ENCODE measurements around the gene FMN2.

FMN2 gene

GRCh38 chr1:240506176-240506575, 414.5 kb downstream of the FMN2 start:
- Histone ChIP-seq H3K27me3 (ENCODE audit: insufficient read depth, low read depth) (no peaks in the 10 kb centered on the region), H2AFZ (ENCODE audit: low read depth) (no peak overlapping the region), H3K27ac (no peak overlapping the region), H4K20me1 (ENCODE audit: insufficient read depth) (no peaks in the 10 kb centered on the region), H3K36me3 (ENCODE audit: insufficient read depth) (no peaks in the 10 kb centered on the region), H3K9ac (no peak overlapping the region), H3K4me1 (ENCODE audit: low read depth, poor library complexity, severe bottlenecking) (no peaks in the 10 kb centered on the region), H3K79me2 (ENCODE audit: insufficient read depth, low read depth) (no peaks in the 10 kb centered on the region), H3K4me2 (no peak overlapping the region), H3K4me3 (IDR thresholded peaks at IDR 0.05; ENCODE audit: insufficient read depth, low read depth, low read length) (no peak overlapping the region)
- TF ChIP-seq CTCF (conservative IDR thresholded peaks at IDR 0.05; ENCODE audit: low read depth, low read length), result no peak

- Histone ChIP-seq H3K36me3 (ENCODE audit: insufficient read depth) (no peaks in the 10 kb centered on the region), H3K9ac (no peak overlapping the region), H3K4me2 (no peak overlapping the region), H3K79me2 (ENCODE audit: insufficient read depth, low read depth) (no peaks in the 10 kb centered on the region), H4K20me1 (ENCODE audit: insufficient read depth) (no peaks in the 10 kb centered on the region), H3K27ac (no peak overlapping the region), H3K4me1 (ENCODE audit: low read depth, poor library complexity, severe bottlenecking) (no peaks in the 10 kb centered on the region), H2AFZ (ENCODE audit: low read depth) (no peak overlapping the region), H3K4me3 (IDR thresholded peaks at IDR 0.05; ENCODE audit: insufficient read depth, low read depth, low read length) (no peak overlapping the region), H3K27me3 (ENCODE audit: insufficient read depth, low read depth) (no peaks in the 10 kb centered on the region)
- no peak for TF ChIP-seq CTCF (conservative IDR thresholded peaks at IDR 0.05; ENCODE audit: low read depth, low read length)
These were observed 416.5 kb downstream of the FMN2 start for GRCh38 chr1:240508201-240508600.

- Histone ChIP-seq H2AFZ (ENCODE audit: low read depth) (no peak overlapping the region), H3K27me3 (ENCODE audit: insufficient read depth, low read depth) (no peaks in the 10 kb centered on the region), H3K4me1 (ENCODE audit: low read depth, poor library complexity, severe bottlenecking) (no peaks in the 10 kb centered on the region), H3K27ac (no peak overlapping the region), H3K4me2 (no peak overlapping the region), H3K79me2 (ENCODE audit: insufficient read depth, low read depth) (no peaks in the 10 kb centered on the region), H3K36me3 (ENCODE audit: insufficient read depth) (no peaks in the 10 kb centered on the region), H3K9ac (no peak overlapping the region), H4K20me1 (ENCODE audit: insufficient read depth) (no peaks in the 10 kb centered on the region), H3K4me3 (IDR thresholded peaks at IDR 0.05; ENCODE audit: insufficient read depth, low read depth, low read length) (no peak overlapping the region)
- TF ChIP-seq CTCF (conservative IDR thresholded peaks at IDR 0.05; ENCODE audit: low read depth, low read length), result no peak
These were observed 417.3 kb downstream of the FMN2 start for GRCh38 chr1:240508950-240509349.

GRCh38 chr1:240511789-240512188, 420.1 kb downstream of the FMN2 start:
- Histone ChIP-seq H2AFZ (ENCODE audit: low read depth) (no peak overlapping the region), H3K36me3 (ENCODE audit: insufficient read depth) (no peaks in the 10 kb centered on the region), H3K4me2 (no peak overlapping the region), H3K79me2 (ENCODE audit: insufficient read depth, low read depth) (no peaks in the 10 kb centered on the region), H3K27ac (no peak overlapping the region), H3K9ac (no peak overlapping the region), H3K4me3 (IDR thresholded peaks at IDR 0.05; ENCODE audit: insufficient read depth, low read depth, low read length) (no peak overlapping the region), H3K4me1 (ENCODE audit: low read depth, poor library complexity, severe bottlenecking) (no peaks in the 10 kb centered on the region), H3K27me3 (ENCODE audit: insufficient read depth, low read depth) (no peaks in the 10 kb centered on the region), H4K20me1 (ENCODE audit: insufficient read depth) (no peaks in the 10 kb centered on the region)
- TF ChIP-seq CTCF (conservative IDR thresholded peaks at IDR 0.05; ENCODE audit: low read depth, low read length), result no peak

GRCh38 chr1:240515505-240515904, 423.8 kb downstream of the FMN2 start:
- Histone ChIP-seq H3K4me2 (no peak overlapping the region), H3K27me3 (ENCODE audit: insufficient read depth, low read depth) (no peaks in the 10 kb centered on the region), H3K4me1 (ENCODE audit: low read depth, poor library complexity, severe bottlenecking) (no peaks in the 10 kb centered on the region), H3K79me2 (ENCODE audit: insufficient read depth, low read depth) (no peaks in the 10 kb centered on the region), H2AFZ (ENCODE audit: low read depth) (no peak overlapping the region), H4K20me1 (ENCODE audit: insufficient read depth) (no peaks in the 10 kb centered on the region), H3K9ac (no peak overlapping the region), H3K4me3 (IDR thresholded peaks at IDR 0.05; ENCODE audit: insufficient read depth, low read depth, low read length) (no peak overlapping the region), H3K27ac (no peak overlapping the region), H3K36me3 (ENCODE audit: insufficient read depth) (no peaks in the 10 kb centered on the region)
- TF ChIP-seq CTCF (conservative IDR thresholded peaks at IDR 0.05; ENCODE audit: low read depth, low read length), result no peak
